Keratinocyte (primary cell): ENCODE results near the gene LNPEP.

Experiments used
- CTCF ChIP-seq, 3 experiments: IDR thresholded peaks in 1 of 3; conservative IDR thresholded peaks in 1 of 3; optimal IDR thresholded peaks in 1 of 3; 2 replicates in 2 of 3; 3 replicates in 1 of 3; pipeline versions ENCODE3 to v1.5.1; 2011; ENCODE audit warnings: low read length in 3 of 3, mild to moderate bottlenecking in 3 of 3, moderate library complexity in 2 of 3, control low read depth in 1 of 3, inconsistent platforms in 1 of 3; ENCODE audit not compliant: insufficient read depth in 2 of 3; ENCODE audit errors: extremely low read depth in 1 of 3
- EZH2 ChIP-seq: IDR thresholded peaks from one replicate; pipeline ENCODE4 v1.6.1; 2012; ENCODE audit warnings: inconsistent platforms, mild to moderate bottlenecking, low read length, moderate library complexity

GRCh38 chr5:97009212-97009898 lies 73.5 kb downstream of the LNPEP start:
- TF ChIP-seq CTCF (optimal IDR thresholded peaks at IDR 0.05 in 1 of 3, IDR thresholded peaks at IDR 0.05 in 1 of 3, conservative IDR thresholded peaks at IDR 0.05 in 1 of 3; ENCODE audit: extremely low read depth in 1 of 3, insufficient read depth in 2 of 3, low read length in 3 of 3) (no peak), EZH2 (no peak)
